Neuronal stem cell (in vitro differentiated cells): Measurements from ENCODE around the gene CDK15.

Experiments
- DNase-seq: peaks from one replicate; pipeline ENCODE4 v3.0.0-alpha.2; 2013; ENCODE audit warnings: low spot score
- H2AFZ ChIP-seq: one replicate; pipeline ENCODE4 v1.6.1; 2013; ENCODE audit warnings: mild to moderate bottlenecking, low read length, inconsistent platforms
- H2AK5ac ChIP-seq: 2 replicates; pipeline ENCODE4 v1.6.1; 2013; ENCODE audit warnings: low read depth, mild to moderate bottlenecking, inconsistent platforms, low read length, moderate library complexity, mixed read lengths
- H2BK120ac ChIP-seq: 2 replicates; pipeline ENCODE4 v1.6.1; 2013; ENCODE audit warnings: low read depth, mild to moderate bottlenecking, inconsistent platforms, low read length, moderate library complexity, mixed read lengths
- H2BK12ac ChIP-seq: one replicate; pipeline ENCODE4 v1.6.1; 2013; ENCODE audit warnings: low read length, inconsistent platforms
- H2BK15ac ChIP-seq: 2 replicates; pipeline ENCODE4 v1.6.1; 2013; ENCODE audit warnings: mild to moderate bottlenecking, low read length, inconsistent platforms, mixed read lengths
- H2BK5ac ChIP-seq: one replicate; pipeline ENCODE4 v1.6.1; 2013; ENCODE audit warnings: inconsistent platforms, mild to moderate bottlenecking, low read length, moderate library complexity
- H3K14ac ChIP-seq: one replicate; pipeline ENCODE4 v1.6.1; 2013; ENCODE audit warnings: low read length, inconsistent platforms
- H3K18ac ChIP-seq: 2 replicates; pipeline ENCODE4 v1.6.1; 2013; ENCODE audit warnings: low read length, inconsistent platforms
- H3K23ac ChIP-seq: 2 replicates; pipeline ENCODE4 v1.6.1; 2013; ENCODE audit warnings: low read depth, mild to moderate bottlenecking, mixed read lengths, low read length, inconsistent platforms; ENCODE audit not compliant: poor library complexity
- H3K27ac ChIP-seq: replicated peaks from 3 replicates; pipeline ENCODE4 v1.5.1; 2013; ENCODE audit warnings: low read length, inconsistent platforms
- H3K27me3 ChIP-seq, 3 experiments: 2 replicates each; pipeline ENCODE4 v1.6.1; 2013; ENCODE audit warnings: low read length in 3 of 3, mild to moderate bottlenecking in 2 of 3, inconsistent platforms in 1 of 3, low read depth in 1 of 3, mixed read lengths in 1 of 3, moderate library complexity in 1 of 3; ENCODE audit not compliant: control insufficient read depth in 3 of 3, insufficient read depth in 3 of 3
- H3K36me3 ChIP-seq, 2 donors: replicated peaks in 1 of 2; 2 replicates each; pipeline ENCODE4 v1.6.1; 2013; ENCODE audit warnings: low read length in 2 of 2; ENCODE audit not compliant: control insufficient read depth in 2 of 2, insufficient read depth in 2 of 2
- H3K4ac ChIP-seq: 2 replicates; pipeline ENCODE4 v1.6.1; 2013; ENCODE audit warnings: inconsistent platforms, mild to moderate bottlenecking, low read length, moderate library complexity
- H3K4me1 ChIP-seq, 2 donors: 1 replicate in 1 of 2; 2 replicates in 1 of 2; pipeline ENCODE4 v1.6.1; 2013; ENCODE audit warnings: low read length in 2 of 2, low read depth in 1 of 2; ENCODE audit not compliant: control insufficient read depth in 2 of 2, insufficient read depth in 1 of 2
- H3K4me2 ChIP-seq: one replicate; pipeline ENCODE4 v1.6.1; 2013; ENCODE audit warnings: mild to moderate bottlenecking, low read length, inconsistent platforms; ENCODE audit not compliant: insufficient read depth, poor library complexity, severe bottlenecking
- H3K4me3 ChIP-seq, 2 donors: 2 replicates each; pipeline ENCODE4 v1.5.1; 2013; ENCODE audit warnings: low read length in 2 of 2, mild to moderate bottlenecking in 2 of 2, inconsistent platforms in 1 of 2, moderate library complexity in 1 of 2
- H3K79me1 ChIP-seq: one replicate; pipeline ENCODE4 v1.6.1; 2013; ENCODE audit warnings: low read depth, mild to moderate bottlenecking, inconsistent platforms, low read length, moderate library complexity
- H3K9ac ChIP-seq: one replicate; pipeline ENCODE4 v1.6.1; 2013; ENCODE audit warnings: mild to moderate bottlenecking, low read depth, low read length, inconsistent platforms; ENCODE audit not compliant: poor library complexity
- H3K9me3 ChIP-seq, 2 donors: replicated peaks in 1 of 2; 2 replicates each; pipeline versions ENCODE3 to v1.6.1; 2013; ENCODE audit warnings: low read length in 2 of 2, mild to moderate bottlenecking in 2 of 2, inconsistent platforms in 1 of 2, low read depth in 1 of 2, mixed read lengths in 1 of 2, moderate library complexity in 1 of 2; ENCODE audit not compliant: control insufficient read depth in 2 of 2, insufficient read depth in 1 of 2
- H4K8ac ChIP-seq: one replicate; pipeline ENCODE4 v1.6.1; 2013; ENCODE audit warnings: low read depth, mild to moderate bottlenecking, inconsistent platforms, low read length, moderate library complexity
- H4K91ac ChIP-seq: one replicate; pipeline ENCODE4 v1.6.1; 2013; ENCODE audit warnings: low read length, low read depth, mild to moderate bottlenecking, inconsistent platforms; ENCODE audit not compliant: poor library complexity
- WGBS, 2 donors: extraction: QIAGEN DNeasy Blood & Tissue Kit; methylation state at CpG; one replicate each; pipeline ENCODE4 v1.1.7; 2013; ENCODE audit warnings: missing lambda C conversion rate in 2 of 2, mixed read lengths in 1 of 2; ENCODE audit not compliant: insufficient read length in 2 of 2, insufficient replicate concordance in 1 of 2; ENCODE audit errors: extremely low coverage in 2 of 2; 5-methylcytosine and 5-hydroxymethylcytosine counted together

Gene CDK15

GRCh38 chr2:201781557-201782051 is 24.7 kb upstream of the CDK15 start:
- no peak overlapping the region for H2AK5ac ChIP-seq
- no peak overlapping the region for H3K4ac ChIP-seq
- H3K27ac ChIP-seq, result no peak overlapping the region
- no peak overlapping the region for H3K18ac ChIP-seq
- H4K8ac ChIP-seq, result peak overlapping the region; percentile 89
- no peaks in the 10 kb centered on the region for H3K9me3 ChIP-seq
- H2BK12ac ChIP-seq, result no peak overlapping the region
- H3K9ac ChIP-seq, result no peak overlapping the region
- no peak overlapping the region for H2BK120ac ChIP-seq
- H3K79me1 ChIP-seq, result peaks cover 1% of the 10 kb centered on the region
- H3K4me1 ChIP-seq, result peaks cover 4 to 5% of the 10 kb centered on the region in 2 donors
- no peak overlapping the region for H2BK15ac ChIP-seq
- H4K91ac ChIP-seq, result no peak overlapping the region
- H3K36me3 ChIP-seq, result no peaks in the 10 kb centered on the region
- no peak overlapping the region for H3K23ac ChIP-seq
- no CpG with 5 or more reads among the region's 15 CpGs for WGBS, 2 donors
- no peak for DNase-seq
- no peak overlapping the region for H3K14ac ChIP-seq
- H3K27me3 ChIP-seq, result no peaks in the 10 kb centered on the region
- H2AFZ ChIP-seq, result peak overlapping the region; percentile 90
- H2BK5ac ChIP-seq, result no peak overlapping the region
- peak overlapping the region; percentile 74 to 87 for H3K4me3 ChIP-seq
- H3K4me2 ChIP-seq, result peak overlapping the region; percentile 81

GRCh38 chr2:201784563-201784962 is 21.8 kb upstream of the CDK15 start:
- Histone ChIP-seq H3K36me3 (no peaks in the 10 kb centered on the region), H4K91ac (no peak overlapping the region), H3K4ac (no peak overlapping the region), H2BK120ac (no peak overlapping the region), H2BK5ac (no peak overlapping the region), H3K27ac (no peak overlapping the region), H3K9me3 (no peaks in the 10 kb centered on the region), H2AK5ac (no peak overlapping the region), H3K14ac (no peak overlapping the region), H3K9ac (no peak overlapping the region), H2BK12ac (no peak overlapping the region), H3K79me1 (peaks cover 1% of the 10 kb centered on the region), H3K18ac (no peak overlapping the region), H3K4me1 (peaks cover 2 to 4% of the 10 kb centered on the region in 2 donors), H4K8ac (no peak overlapping the region), H2BK15ac (no peak overlapping the region), H2AFZ (no peak overlapping the region), H3K4me2 (no peak overlapping the region), H3K23ac (no peak overlapping the region), H3K27me3 (peaks cover 0 to 12% (median 0%) of the 10 kb centered on the region in 3 experiments), H3K4me3 (no peak overlapping the region)
- no CpG with 5 or more reads among the region's 1 CpG for WGBS, 2 donors
- no peak for DNase-seq

GRCh38 chr2:201785135-201785534 is 21.2 kb upstream of the CDK15 start:
- Histone ChIP-seq H2AFZ (no peak overlapping the region), H4K91ac (no peak overlapping the region), H2BK120ac (no peak overlapping the region), H2BK15ac (no peak overlapping the region), H3K9me3 (no peaks in the 10 kb centered on the region), H3K4me3 (no peak overlapping the region), H3K4me2 (no peak overlapping the region), H4K8ac (no peak overlapping the region), H3K23ac (no peak overlapping the region), H3K4me1 (peaks cover 0 to 4% of the 10 kb centered on the region in 2 donors), H3K18ac (no peak overlapping the region), H3K9ac (no peak overlapping the region), H3K36me3 (no peaks in the 10 kb centered on the region), H3K79me1 (peaks cover 1% of the 10 kb centered on the region), H3K4ac (no peak overlapping the region), H3K27me3 (peaks cover 0 to 14% (median 0%) of the 10 kb centered on the region in 3 experiments), H2BK5ac (no peak overlapping the region), H2BK12ac (no peak overlapping the region), H2AK5ac (no peak overlapping the region), H3K27ac (no peak overlapping the region), H3K14ac (no peak overlapping the region)
- WGBS, 2 donors, result no CpG with 5 or more reads among the region's 4 CpGs
- DNase-seq, result no peak

GRCh38 chr2:201786471-201786870 is 19.9 kb upstream of the CDK15 start:
- Histone ChIP-seq H3K9ac (no peak overlapping the region), H3K14ac (no peak overlapping the region), H3K4me3 (no peak overlapping the region), H3K79me1 (peaks cover 1% of the 10 kb centered on the region), H2BK5ac (no peak overlapping the region), H3K4ac (no peak overlapping the region), H3K9me3 (no peaks in the 10 kb centered on the region), H2AFZ (no peak overlapping the region), H2BK12ac (no peak overlapping the region), H3K27me3 (peaks cover 0 to 21% (median 0%) of the 10 kb centered on the region in 3 experiments), H2AK5ac (no peak overlapping the region), H3K4me2 (no peak overlapping the region), H3K27ac (no peak overlapping the region), H4K91ac (no peak overlapping the region), H2BK15ac (no peak overlapping the region), H3K4me1 (peaks cover 0 to 3% of the 10 kb centered on the region in 2 donors), H4K8ac (no peak overlapping the region), H3K23ac (no peak overlapping the region), H3K18ac (no peak overlapping the region), H3K36me3 (no peaks in the 10 kb centered on the region), H2BK120ac (no peak overlapping the region)
- DNase-seq, result no peak
